Dendritic cell treated with granulocyte-macrophage colony-stimulating factor and Interleukin-4, amounts not matched to agents 40 ng/mL and 50 ng/mL, for 4 days (primary cell): ENCODE data around the gene SLC2A8.

Source experiments
- H3K27ac Mint-ChIP-seq: one replicate; pipeline ENCODE4 v1.8.0; 2022; ENCODE audit warnings: mild to moderate bottlenecking, mixed read lengths
- H3K27me3 Mint-ChIP-seq: one replicate; pipeline ENCODE4 v1.8.0; 2022; ENCODE audit warnings: mild to moderate bottlenecking, mixed read lengths
- H3K36me3 Mint-ChIP-seq: one replicate; pipeline ENCODE4 v1.8.0; 2022; ENCODE audit warnings: low read depth, mixed read lengths
- H3K4me1 Mint-ChIP-seq: one replicate; pipeline ENCODE4 v1.8.0; 2022; ENCODE audit warnings: low read depth, mixed read lengths
- H3K4me3 Mint-ChIP-seq: one replicate; pipeline ENCODE4 v1.8.0; 2022; ENCODE audit warnings: mild to moderate bottlenecking, moderate library complexity, mixed read lengths
- H3K9me3 Mint-ChIP-seq: one replicate; pipeline ENCODE4 v1.8.0; 2022; ENCODE audit warnings: mixed read lengths
- intact Hi-C: fragments of 100-400 bp; cut with micrococcal nuclease; formaldehyde crosslinking; loops from one replicate; pipeline ENCODE4 v1.15.0; 2022

The SLC2A8 gene

GRCh38 chr9:127457191-127457878 lies 60.4 kb downstream of the SLC2A8 start:
- peaks cover 44% of the 10 kb centered on the region for H3K4me1 Mint-ChIP-seq
- peaks cover 86% of the 10 kb centered on the region for H3K36me3 Mint-ChIP-seq
- no peak overlapping the region for H3K27ac Mint-ChIP-seq
- intact Hi-C loops = no loop called here
- H3K4me3 Mint-ChIP-seq = no peak overlapping the region
- H3K27me3 Mint-ChIP-seq = no peaks in the 10 kb centered on the region
- no peaks in the 10 kb centered on the region for H3K9me3 Mint-ChIP-seq
